Fibroblast of skin of right biceps (primary cell): ENCODE measurements around the gene AMZ1.

Source experiments
- DNase-seq: peaks from one replicate; pipeline ENCODE4 v3.0.0-alpha.2; 2013

The AMZ1 gene

GRCh38 chr7:2757361-2757903 is 69.4 kb downstream of the AMZ1 start:
- no peak for DNase-seq

GRCh38 chr7:2757904-2758672 is 70.1 kb downstream of the AMZ1 start:
- DNase-seq = peak; percentile 99

- no peak for DNase-seq
Observed at GRCh38 chr7:2758673-2759616, 70.9 kb downstream of the AMZ1 start.

GRCh38 chr7:2759736-2760097 is 71.7 kb downstream of the AMZ1 start:
- no peak for DNase-seq

- DNase-seq = peak; percentile 53
Observed at GRCh38 chr7:2760098-2760889, 72.3 kb downstream of the AMZ1 start.

- DNase-seq = no peak
Observed at GRCh38 chr7:2761131-2761624, 73.2 kb downstream of the AMZ1 start.

GRCh38 chr7:2761801-2762497 is 73.9 kb downstream of the AMZ1 start:
- DNase-seq = no peak

GRCh38 chr7:2763597-2763996 is 75.6 kb downstream of the AMZ1 start:
- no peak for DNase-seq

- DNase-seq = no peak
Observed at GRCh38 chr7:2764621-2765020, 76.6 kb downstream of the AMZ1 start.
